Measurements from ENCODE around the gene GNL2.

GRCh38 chr1:37545019-37545418 lies 50.7 kb downstream of the GNL2 start:
- no peak for TF ChIP-seq POLR2AphosphoS5 (IDR thresholded peaks at IDR 0.05; ENCODE audit: low read depth)
- no peak for TF ChIP-seq CTCF (IDR thresholded peaks at IDR 0.05; ENCODE audit: insufficient read depth, low read length)
- no peak for TF ChIP-seq SPI1 (IDR thresholded peaks at IDR 0.05; ENCODE audit: borderline replicate concordance, low read depth)
- no peak for TF ChIP-seq GABPA (IDR thresholded peaks at IDR 0.05; ENCODE audit: low read depth)
